ENCODE results near the gene SLC25A40.
"Not testable (repeated sequence)": the region's sequence is repeated elsewhere in the genome, so short reads cannot be mapped to it uniquely, and the experiment has no call there.

The SLC25A40 gene

GRCh38 chr7:87876040-87876868 is at the start of gene SLC25A40, which contains the start of gene DBF4:
Gene SLC25A40 (minus strand): TSS chr7:87876360. CDS start chr7:87858727, 17,633 bp downstream.
Gene DBF4 (plus strand): TSS chr7:87876493. CDS start chr7:87876733, 240 bp downstream.
- POLR2A ChIA-PET: interaction anchor here (1.1 to 1.8 kb wide), 2 partner anchors 10 to 57 kb away, joined by 6 to 9 read pairs; partner anchors contain the start of gene ADAM22
- peak; percentile 86 for DNase-seq (ENCODE audit: extremely low spot score)
- TF ChIP-seq ARNT (IDR thresholded peaks at IDR 0.05) (no peak; the same call in 1 of the 2 replicates), L3MBTL2 (conservative IDR thresholded peaks at IDR 0.05) (peak; percentile 80), FOXM1 (IDR thresholded peaks at IDR 0.05; ENCODE audit: borderline replicate concordance) (peak; percentile 92), LEF1 (IDR thresholded peaks at IDR 0.05; ENCODE audit: borderline replicate concordance) (peak; percentile 51; the same call in 1 of the 2 replicates), HDGF (IDR thresholded peaks at IDR 0.05; ENCODE audit: borderline replicate concordance) (no peak), ELF4 (IDR thresholded peaks at IDR 0.05) (no peak), TARDBP (IDR thresholded peaks at IDR 0.05) (peak; percentile 55; the same call in 1 of the 2 replicates), PKNOX1 (IDR thresholded peaks at IDR 0.05) (no peak)
- CTCF ChIA-PET: interaction anchor here (0.6 to 1.2 kb wide), 2 partner anchors 10 to 404 kb away, joined by 3 read pairs; no protein-coding TSS in a partner anchor

- DNase-seq (ENCODE audit: extremely low spot score); CTCF ChIA-PET; POLR2A ChIA-PET: not testable (repeated sequence)
Observed at GRCh38 chr7:87922759-87923395, 46.7 kb upstream of the SLC25A40 start.

GRCh38 chr7:87920578-87920977 is 44.4 kb upstream of the SLC25A40 start:
- no peak for TF ChIP-seq ELF4 (IDR thresholded peaks at IDR 0.05)
- no peak for TF ChIP-seq FOXK2 (IDR thresholded peaks at IDR 0.05)
- no peak for TF ChIP-seq HDGF (IDR thresholded peaks at IDR 0.05; ENCODE audit: borderline replicate concordance)
- TF ChIP-seq BHLHE40 (IDR thresholded peaks at IDR 0.05; ENCODE audit: borderline replicate concordance): no peak
- no peak for TF ChIP-seq SP1 (IDR thresholded peaks at IDR 0.05)
- no peak for TF ChIP-seq ZNF384 (IDR thresholded peaks at IDR 0.05)
- TF ChIP-seq L3MBTL2 (conservative IDR thresholded peaks at IDR 0.05): no peak
- TF ChIP-seq SUZ12 (IDR thresholded peaks at IDR 0.05): no peak
- no peak for TF ChIP-seq CTBP1 (IDR thresholded peaks at IDR 0.05; ENCODE audit: borderline replicate concordance)
- TF ChIP-seq FOXA1 (IDR thresholded peaks at IDR 0.05): no peak
- TF ChIP-seq TARDBP (IDR thresholded peaks at IDR 0.05): no peak
- no peak for TF ChIP-seq PKNOX1 (IDR thresholded peaks at IDR 0.05)
- no peak for TF ChIP-seq FOXM1 (IDR thresholded peaks at IDR 0.05; ENCODE audit: borderline replicate concordance)
- no peak for TF ChIP-seq LEF1 (IDR thresholded peaks at IDR 0.05; ENCODE audit: borderline replicate concordance)
- POLR2A ChIA-PET: no interaction called here
- DNase-seq (ENCODE audit: extremely low spot score): no peak
- CTCF ChIA-PET: no interaction called here

GRCh38 chr7:87919875-87920274 is 43.7 kb upstream of the SLC25A40 start:
- DNase-seq (ENCODE audit: extremely low spot score): no peak
- TF ChIP-seq ELF4 (IDR thresholded peaks at IDR 0.05) (no peak), PKNOX1 (IDR thresholded peaks at IDR 0.05) (no peak), HDGF (IDR thresholded peaks at IDR 0.05; ENCODE audit: borderline replicate concordance) (no peak), CTBP1 (IDR thresholded peaks at IDR 0.05; ENCODE audit: borderline replicate concordance) (no peak), L3MBTL2 (conservative IDR thresholded peaks at IDR 0.05) (no peak), BHLHE40 (IDR thresholded peaks at IDR 0.05; ENCODE audit: borderline replicate concordance) (no peak), FOXM1 (IDR thresholded peaks at IDR 0.05; ENCODE audit: borderline replicate concordance) (no peak), FOXA1 (IDR thresholded peaks at IDR 0.05) (no peak), SP1 (IDR thresholded peaks at IDR 0.05) (no peak), LEF1 (IDR thresholded peaks at IDR 0.05; ENCODE audit: borderline replicate concordance) (no peak), ARNT (IDR thresholded peaks at IDR 0.05) (no peak), FOXK2 (IDR thresholded peaks at IDR 0.05) (no peak), SUZ12 (IDR thresholded peaks at IDR 0.05) (no peak), NFRKB (IDR thresholded peaks at IDR 0.05) (no peak), TARDBP (IDR thresholded peaks at IDR 0.05) (no peak), ZNF384 (IDR thresholded peaks at IDR 0.05) (no peak)
- CTCF ChIA-PET: no interaction called here
- POLR2A ChIA-PET: no interaction called here

GRCh38 chr7:87918740-87919139 is 42.6 kb upstream of the SLC25A40 start:
- CTCF ChIA-PET: no interaction called here
- TF ChIP-seq FOXM1 (IDR thresholded peaks at IDR 0.05; ENCODE audit: borderline replicate concordance) (no peak), SUZ12 (IDR thresholded peaks at IDR 0.05) (no peak), LEF1 (IDR thresholded peaks at IDR 0.05; ENCODE audit: borderline replicate concordance) (no peak), HDGF (IDR thresholded peaks at IDR 0.05; ENCODE audit: borderline replicate concordance) (no peak), ARNT (IDR thresholded peaks at IDR 0.05) (no peak), BHLHE40 (IDR thresholded peaks at IDR 0.05; ENCODE audit: borderline replicate concordance) (no peak), TARDBP (IDR thresholded peaks at IDR 0.05) (no peak), PKNOX1 (IDR thresholded peaks at IDR 0.05) (no peak), NFRKB (IDR thresholded peaks at IDR 0.05) (no peak), SP1 (IDR thresholded peaks at IDR 0.05) (no peak), L3MBTL2 (conservative IDR thresholded peaks at IDR 0.05) (no peak), FOXA1 (IDR thresholded peaks at IDR 0.05) (no peak), ZNF384 (IDR thresholded peaks at IDR 0.05) (no peak), FOXK2 (IDR thresholded peaks at IDR 0.05) (no peak), ELF4 (IDR thresholded peaks at IDR 0.05) (no peak)
- DNase-seq (ENCODE audit: extremely low spot score): no peak
- POLR2A ChIA-PET: no interaction called here

Data from HEK293T (cell line).